ENCODE measurements around the gene MAPK4.

MAPK4 gene

DNA sequence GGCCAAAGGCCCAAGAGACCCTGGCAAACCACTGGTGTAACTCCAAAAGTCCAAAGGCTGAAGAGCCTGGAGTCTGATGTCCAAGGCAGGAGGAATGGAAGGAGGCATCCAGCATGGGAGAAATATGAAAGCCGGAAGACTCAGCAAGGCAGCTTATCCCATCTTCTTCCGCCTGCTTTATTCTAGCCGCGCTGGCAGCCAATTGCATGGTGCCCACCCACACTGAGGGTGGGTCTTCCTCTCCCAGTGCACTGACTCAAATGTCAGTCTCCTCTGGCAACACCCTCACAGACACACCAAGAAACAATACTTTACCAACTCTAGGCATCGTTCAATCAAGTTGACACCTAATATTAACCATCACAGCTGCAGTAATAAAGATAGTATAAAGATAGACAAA lies 34.1 kb downstream of the MAPK4 start:
- Histone ChIP-seq H3K27me3 (ENCODE audit: insufficient read depth, poor library complexity, severe bottlenecking) (no peaks in the 10 kb centered on the region), H3K27ac (replicated peaks) (no peak overlapping the region), H3K4me3 (replicated peaks; ENCODE audit: insufficient read depth, low read length) (no peak overlapping the region)
- DNase-seq (ENCODE audit: low read depth in 1 of 2, low spot score in 1 of 2) = no peak
- TF ChIP-seq SPI1 (IDR thresholded peaks at IDR 0.05; ENCODE audit: borderline replicate concordance, low read depth) (no peak), POLR2AphosphoS5 (IDR thresholded peaks at IDR 0.05; ENCODE audit: low read depth) (no peak), REST (IDR thresholded peaks at IDR 0.05; ENCODE audit: insufficient replicate concordance, low read depth) (no peak), GABPA (IDR thresholded peaks at IDR 0.05; ENCODE audit: low read depth) (no peak)
- TF ChIP-seq, protein P1, sequence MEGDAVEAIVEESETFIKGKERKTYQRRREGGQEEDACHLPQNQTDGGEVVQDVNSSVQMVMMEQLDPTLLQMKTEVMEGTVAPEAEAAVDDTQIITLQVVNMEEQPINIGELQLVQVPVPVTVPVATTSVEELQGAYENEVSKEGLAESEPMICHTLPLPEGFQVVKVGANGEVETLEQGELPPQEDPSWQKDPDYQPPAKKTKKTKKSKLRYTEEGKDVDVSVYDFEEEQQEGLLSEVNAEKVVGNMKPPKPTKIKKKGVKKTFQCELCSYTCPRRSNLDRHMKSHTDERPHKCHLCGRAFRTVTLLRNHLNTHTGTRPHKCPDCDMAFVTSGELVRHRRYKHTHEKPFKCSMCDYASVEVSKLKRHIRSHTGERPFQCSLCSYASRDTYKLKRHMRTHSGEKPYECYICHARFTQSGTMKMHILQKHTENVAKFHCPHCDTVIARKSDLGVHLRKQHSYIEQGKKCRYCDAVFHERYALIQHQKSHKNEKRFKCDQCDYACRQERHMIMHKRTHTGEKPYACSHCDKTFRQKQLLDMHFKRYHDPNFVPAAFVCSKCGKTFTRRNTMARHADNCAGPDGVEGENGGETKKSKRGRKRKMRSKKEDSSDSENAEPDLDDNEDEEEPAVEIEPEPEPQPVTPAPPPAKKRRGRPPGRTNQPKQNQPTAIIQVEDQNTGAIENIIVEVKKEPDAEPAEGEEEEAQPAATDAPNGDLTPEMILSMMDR (IDR thresholded peaks at IDR 0.05; ENCODE audit: insufficient read depth, low read length) = no peak

DNA sequence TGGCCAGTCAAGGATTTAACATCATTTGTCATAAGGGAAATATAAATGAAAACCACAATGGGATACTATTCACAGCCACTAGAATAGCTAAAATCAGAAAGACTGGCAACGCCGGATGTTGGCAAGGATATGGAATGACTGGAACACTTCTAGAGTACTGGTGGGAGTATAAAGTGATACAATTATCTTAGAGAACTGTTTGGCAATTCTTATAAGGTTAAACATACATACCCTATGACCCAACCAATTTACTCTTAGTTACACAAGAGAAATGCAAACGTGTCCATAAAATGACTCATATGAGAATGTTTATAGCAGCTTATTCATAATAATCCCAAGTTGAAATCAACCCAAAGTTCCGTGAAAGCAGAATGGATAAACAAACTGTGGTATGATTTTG lies 35.1 kb downstream of the MAPK4 start:
- Histone ChIP-seq H3K27me3 (ENCODE audit: insufficient read depth, poor library complexity, severe bottlenecking) (no peaks in the 10 kb centered on the region), H3K27ac (replicated peaks) (no peak overlapping the region), H3K4me3 (replicated peaks; ENCODE audit: insufficient read depth, low read length) (no peak overlapping the region)
- DNase-seq (ENCODE audit: low read depth in 1 of 2, low spot score in 1 of 2) = no peak
- TF ChIP-seq SPI1 (IDR thresholded peaks at IDR 0.05; ENCODE audit: borderline replicate concordance, low read depth) = no peak
- TF ChIP-seq REST (IDR thresholded peaks at IDR 0.05; ENCODE audit: insufficient replicate concordance, low read depth) = no peak
- TF ChIP-seq GABPA (IDR thresholded peaks at IDR 0.05; ENCODE audit: low read depth) = no peak
- TF ChIP-seq, protein P1 (IDR thresholded peaks at IDR 0.05; ENCODE audit: insufficient read depth, low read length) = no peak
- TF ChIP-seq POLR2AphosphoS5 (IDR thresholded peaks at IDR 0.05; ENCODE audit: low read depth) = no peak

DNA sequence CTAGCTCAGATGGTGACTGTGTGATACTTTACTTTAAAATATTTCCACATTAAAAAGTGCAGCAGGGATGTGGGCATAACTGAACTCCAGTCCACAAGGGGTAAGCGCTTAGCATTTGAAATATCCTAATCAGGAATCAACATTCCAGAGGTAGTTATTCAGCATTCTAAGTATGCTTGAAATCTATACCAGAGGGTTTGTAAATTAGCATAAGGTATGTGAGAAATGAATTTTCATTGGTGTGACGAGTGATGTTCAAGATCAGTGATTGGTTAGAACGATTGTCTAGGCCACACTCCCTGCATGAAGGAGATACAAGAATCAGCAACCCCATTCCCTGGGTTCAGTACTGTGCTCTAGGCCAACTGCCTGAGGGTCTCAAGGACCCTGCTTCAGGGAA lies 42.6 kb downstream of the MAPK4 start:
- TF ChIP-seq SPI1 (IDR thresholded peaks at IDR 0.05; ENCODE audit: borderline replicate concordance, low read depth) = no peak
- TF ChIP-seq REST (IDR thresholded peaks at IDR 0.05; ENCODE audit: insufficient replicate concordance, low read depth) = no peak
- no peak for TF ChIP-seq POLR2AphosphoS5 (IDR thresholded peaks at IDR 0.05; ENCODE audit: low read depth)
- no peak for TF ChIP-seq GABPA (IDR thresholded peaks at IDR 0.05; ENCODE audit: low read depth)
- TF ChIP-seq, protein P1 (IDR thresholded peaks at IDR 0.05; ENCODE audit: insufficient read depth, low read length) = no peak
- no peak overlapping the region for H3K27ac ChIP-seq (replicated peaks)
- DNase-seq (ENCODE audit: low read depth in 1 of 2, low spot score in 1 of 2) = no peak
- peaks cover 6% of the 10 kb centered on the region for H3K27me3 ChIP-seq (ENCODE audit: insufficient read depth, poor library complexity, severe bottlenecking)
- no peak overlapping the region for H3K4me3 ChIP-seq (replicated peaks; ENCODE audit: insufficient read depth, low read length)
